GM12801 (cell line): ENCODE measurements around the gene ARHGAP44.

Source experiments
- TF ChIP-seq, protein P1 (sequence below): IDR thresholded peaks from one replicate; pipeline ENCODE4 v1.5.1; 2011; ENCODE audit warnings: control low read depth; ENCODE audit not compliant: insufficient read length; ENCODE audit errors: extremely low read depth

Gene ARHGAP44

DNA sequence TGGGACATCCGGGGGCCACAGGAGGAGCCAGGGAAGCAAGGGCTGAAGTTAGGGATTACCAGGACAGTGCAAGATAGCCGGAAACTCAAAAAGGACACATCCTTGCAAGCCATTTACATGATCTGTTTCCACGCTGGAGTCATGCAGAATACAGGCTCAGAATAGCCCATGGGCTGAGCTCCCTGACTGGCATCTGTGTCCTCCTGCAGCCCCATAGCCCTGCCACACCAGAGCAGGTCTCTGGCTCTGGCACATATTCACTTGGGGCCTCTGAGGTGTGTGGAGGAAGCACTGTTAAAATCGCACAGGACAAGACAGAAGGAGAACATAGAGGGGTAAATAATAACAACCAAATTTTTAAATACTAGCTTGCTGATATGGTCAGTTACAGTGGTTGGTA, 162.7 kb downstream of the ARHGAP44 start:
- TF ChIP-seq, protein P1, sequence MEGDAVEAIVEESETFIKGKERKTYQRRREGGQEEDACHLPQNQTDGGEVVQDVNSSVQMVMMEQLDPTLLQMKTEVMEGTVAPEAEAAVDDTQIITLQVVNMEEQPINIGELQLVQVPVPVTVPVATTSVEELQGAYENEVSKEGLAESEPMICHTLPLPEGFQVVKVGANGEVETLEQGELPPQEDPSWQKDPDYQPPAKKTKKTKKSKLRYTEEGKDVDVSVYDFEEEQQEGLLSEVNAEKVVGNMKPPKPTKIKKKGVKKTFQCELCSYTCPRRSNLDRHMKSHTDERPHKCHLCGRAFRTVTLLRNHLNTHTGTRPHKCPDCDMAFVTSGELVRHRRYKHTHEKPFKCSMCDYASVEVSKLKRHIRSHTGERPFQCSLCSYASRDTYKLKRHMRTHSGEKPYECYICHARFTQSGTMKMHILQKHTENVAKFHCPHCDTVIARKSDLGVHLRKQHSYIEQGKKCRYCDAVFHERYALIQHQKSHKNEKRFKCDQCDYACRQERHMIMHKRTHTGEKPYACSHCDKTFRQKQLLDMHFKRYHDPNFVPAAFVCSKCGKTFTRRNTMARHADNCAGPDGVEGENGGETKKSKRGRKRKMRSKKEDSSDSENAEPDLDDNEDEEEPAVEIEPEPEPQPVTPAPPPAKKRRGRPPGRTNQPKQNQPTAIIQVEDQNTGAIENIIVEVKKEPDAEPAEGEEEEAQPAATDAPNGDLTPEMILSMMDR = no peak

DNA sequence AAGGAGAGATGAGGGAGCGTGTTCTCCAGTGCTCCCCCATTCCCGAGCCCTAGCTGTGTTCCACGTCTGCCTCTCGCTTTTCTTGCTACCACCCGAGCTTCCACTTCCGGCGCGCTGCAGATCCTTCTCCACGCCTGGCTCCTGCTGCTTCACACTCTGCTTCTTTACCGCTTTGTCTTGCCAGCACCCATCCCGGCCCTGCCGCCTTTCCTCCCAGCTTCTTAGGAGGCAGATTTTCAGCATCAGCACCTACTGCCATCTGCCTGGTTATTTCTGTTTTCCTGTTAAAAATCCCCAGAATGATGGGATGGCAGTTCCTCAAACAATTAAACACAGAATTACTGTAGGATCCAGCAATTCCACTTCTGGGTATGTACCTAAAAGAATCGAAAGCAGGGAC, 163.9 kb downstream of the ARHGAP44 start:
- TF ChIP-seq, protein P1 = no peak

DNA sequence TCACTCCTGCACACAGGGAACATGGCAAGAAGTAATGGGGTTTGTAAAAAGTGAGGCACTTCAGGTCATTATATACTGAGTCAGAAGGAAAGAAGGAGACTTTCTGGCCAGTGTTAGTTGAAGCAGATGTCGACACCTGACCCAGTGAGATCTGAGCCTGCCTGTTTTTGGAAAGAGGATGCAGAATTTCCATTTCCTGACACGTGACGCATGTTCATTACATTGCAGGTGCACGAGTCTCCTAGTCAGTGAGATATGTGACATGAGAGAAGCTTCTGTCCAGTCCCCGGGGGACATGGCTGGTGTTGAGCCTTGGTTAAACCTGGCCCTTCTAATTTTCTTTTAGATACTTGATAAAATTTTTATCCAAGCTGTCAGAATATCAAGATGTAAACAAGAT, 166.2 kb downstream of the ARHGAP44 start:
- TF ChIP-seq, protein P1 = no peak

DNA sequence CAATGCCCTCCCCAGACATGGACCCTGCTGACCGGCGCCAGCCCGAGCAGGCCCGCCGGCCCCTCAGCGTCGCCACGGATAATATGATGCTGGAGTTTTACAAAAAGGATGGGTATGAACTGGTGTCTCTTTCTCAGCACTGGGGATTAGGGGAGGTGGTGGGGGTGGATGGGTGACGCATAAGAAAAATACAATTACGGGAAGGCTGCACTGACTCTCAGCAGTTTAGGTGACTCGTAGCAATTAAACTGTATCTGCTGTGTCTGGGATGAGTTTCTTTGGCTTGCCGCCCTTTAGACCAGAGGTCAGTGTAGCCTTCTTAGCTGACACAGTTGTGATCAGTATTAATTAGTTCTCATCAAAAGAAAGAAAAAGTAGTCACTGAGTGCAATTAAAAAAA, 169.5 kb downstream of the ARHGAP44 start:
- TF ChIP-seq, protein P1 = no peak

DNA sequence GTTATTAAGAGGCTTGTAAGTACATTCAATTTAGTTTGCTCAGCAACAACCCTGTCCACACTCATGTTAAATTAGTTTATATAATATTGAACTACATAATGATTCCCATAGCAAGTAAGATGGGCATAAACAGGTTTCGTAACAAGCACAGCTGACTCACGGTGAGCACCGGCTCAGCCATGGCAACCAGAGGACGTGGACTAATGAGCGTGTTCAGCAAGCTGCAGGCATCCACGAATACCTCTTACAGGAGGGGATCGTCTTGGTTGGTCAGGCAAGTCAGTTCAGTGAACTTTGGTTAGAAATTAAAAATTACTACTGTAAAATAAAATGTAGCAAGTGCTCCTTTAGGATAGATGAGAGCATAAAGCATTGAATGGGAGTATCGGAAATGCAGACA, 170.1 kb downstream of the ARHGAP44 start:
- TF ChIP-seq, protein P1 = no peak

DNA sequence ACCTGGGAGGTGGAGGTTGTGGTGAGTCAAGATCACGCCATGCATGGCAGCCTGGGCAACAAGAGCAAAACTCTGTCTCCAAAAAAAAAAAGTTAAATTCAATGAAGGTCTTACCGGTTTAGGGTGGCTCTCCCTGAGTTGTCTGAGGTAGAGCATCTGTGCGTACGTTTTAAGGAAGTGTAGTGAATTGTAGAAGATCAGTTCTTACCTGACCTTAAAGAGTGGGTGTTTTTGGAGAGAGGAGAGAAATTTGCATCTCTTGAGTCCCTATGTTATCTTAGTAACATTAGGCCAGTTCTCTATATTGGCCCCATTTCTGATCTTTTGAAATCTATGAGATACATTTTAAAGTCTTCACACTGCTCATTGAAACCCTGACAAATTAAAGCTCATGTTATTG, 172.4 kb downstream of the ARHGAP44 start:
- TF ChIP-seq, protein P1 = no peak

DNA sequence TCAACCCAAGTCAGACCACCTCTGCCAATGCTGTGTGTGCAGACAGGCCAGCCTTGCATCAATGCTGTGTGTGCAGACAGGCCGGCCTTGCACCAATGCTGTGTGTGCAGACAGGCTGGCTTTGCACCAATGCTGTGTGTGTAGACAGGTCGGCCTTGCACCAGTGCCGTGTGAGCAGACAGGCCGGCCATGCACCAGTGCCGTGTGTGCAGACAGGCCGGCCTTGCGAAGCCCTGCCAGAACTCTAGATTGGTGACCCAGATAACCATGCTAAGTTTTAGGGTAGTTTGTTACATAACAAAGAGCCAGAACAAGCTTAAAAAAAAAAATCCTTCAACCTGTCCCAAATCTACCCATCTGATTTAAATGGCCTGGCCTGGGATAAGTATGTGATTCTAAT, 174.2 kb downstream of the ARHGAP44 start:
- TF ChIP-seq, protein P1 = no peak

DNA sequence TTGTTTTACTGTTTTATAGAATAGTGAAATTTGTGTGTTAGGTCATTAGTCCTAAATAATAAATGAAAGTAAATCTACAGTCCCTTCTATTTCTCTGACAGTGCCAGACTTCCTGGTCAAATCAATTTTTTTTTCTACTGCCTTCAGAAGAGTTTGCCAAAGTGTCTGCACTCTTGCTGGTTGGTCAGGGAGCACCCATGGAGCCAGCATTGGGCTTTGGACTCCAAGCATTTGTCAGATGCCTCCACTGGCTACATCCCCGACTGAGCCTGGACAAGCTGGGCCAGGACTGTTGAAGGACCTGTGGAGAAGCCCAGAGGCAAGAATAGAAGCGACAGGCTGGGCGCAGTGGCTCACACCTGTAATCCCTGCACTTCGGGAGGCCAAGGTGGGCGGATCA, 174.9 kb downstream of the ARHGAP44 start:
- TF ChIP-seq, protein P1 = no peak
